ENCODE results near the gene CRNKL1. TPM values are rescaled to one million over a fixed set of nuclear protein-coding genes. Genes with fewer than 3 reads are reported as not detected.

The CRNKL1 gene
- total and polyA plus RNA-seq, 2 donors (not counting 1 experiment from before 2014, with no cell fraction given) = 19.2 to 32.7 TPM

GRCh38 chr20:20023395-20023794, 28.9 kb downstream of the CRNKL1 start:
- H2AFZ ChIP-seq (ENCODE audit: low read length) = no peak overlapping the region
- H3K4me1 ChIP-seq (ENCODE audit: control insufficient read depth, extremely low read depth, insufficient read depth, low read length) = peaks cover 6% of the 10 kb centered on the region
- no peak overlapping the region for H3K4me2 ChIP-seq (ENCODE audit: extremely low read depth, insufficient read depth, low read length)
- no peaks in the 10 kb centered on the region for H4K20me1 ChIP-seq (ENCODE audit: control insufficient read depth, extremely low read depth, insufficient read depth, low read length)
- peaks cover 73% of the 10 kb centered on the region for H3K79me2 ChIP-seq (ENCODE audit: control insufficient read depth, insufficient read depth, low read length)
- TF ChIP-seq EZH2 (IDR thresholded peaks at IDR 0.05; ENCODE audit: low read length, missing control alignments) (no peak), CTCF (conservative IDR thresholded peaks at IDR 0.05 in 1 of 2, IDR thresholded peaks at IDR 0.05 in 1 of 2; ENCODE audit: low read depth in 1 of 2, low read length in 2 of 2) (no peak)
- no peak overlapping the region for H3K4me3 ChIP-seq (replicated peaks in 1 of 4; ENCODE audit: control extremely low read depth in 1 of 4, insufficient read depth in 1 of 4, low read depth in 3 of 4, low read length in 4 of 4)
- H3K27ac ChIP-seq (ENCODE audit: insufficient read depth, low read length) = no peak overlapping the region
- peaks cover 5% of the 10 kb centered on the region for H3K36me3 ChIP-seq (ENCODE audit: control insufficient read depth, insufficient read depth, low read length)
- H3K9me3 ChIP-seq (ENCODE audit: control insufficient read depth, insufficient read depth, low read depth, low read length) = no peaks in the 10 kb centered on the region
- no peak overlapping the region for H3K9ac ChIP-seq (ENCODE audit: insufficient read depth, low read length)
- no peaks in the 10 kb centered on the region for H3K27me3 ChIP-seq (ENCODE audit: control insufficient read depth, insufficient read depth, low read length)
- no peak for DNase-seq (ENCODE audit: low read depth in 2 of 2)

GRCh38 chr20:20022498-20022897, 29.8 kb downstream of the CRNKL1 start:
- Histone ChIP-seq H3K36me3 (ENCODE audit: control insufficient read depth, insufficient read depth, low read length) (peaks cover 5% of the 10 kb centered on the region), H3K4me1 (ENCODE audit: control insufficient read depth, extremely low read depth, insufficient read depth, low read length) (peaks cover 8% of the 10 kb centered on the region), H3K27me3 (ENCODE audit: control insufficient read depth, insufficient read depth, low read length) (no peaks in the 10 kb centered on the region), H3K79me2 (ENCODE audit: control insufficient read depth, insufficient read depth, low read length) (peaks cover 80% of the 10 kb centered on the region), H3K9ac (ENCODE audit: insufficient read depth, low read length) (no peak overlapping the region), H3K9me3 (ENCODE audit: control insufficient read depth, insufficient read depth, low read depth, low read length) (no peaks in the 10 kb centered on the region), H4K20me1 (ENCODE audit: control insufficient read depth, extremely low read depth, insufficient read depth, low read length) (no peaks in the 10 kb centered on the region), H3K27ac (ENCODE audit: insufficient read depth, low read length) (no peak overlapping the region), H3K4me2 (ENCODE audit: extremely low read depth, insufficient read depth, low read length) (no peak overlapping the region), H2AFZ (ENCODE audit: low read length) (no peak overlapping the region), H3K4me3 (replicated peaks in 1 of 4; ENCODE audit: control extremely low read depth in 1 of 4, insufficient read depth in 1 of 4, low read depth in 3 of 4, low read length in 4 of 4) (no peak overlapping the region)
- TF ChIP-seq EZH2 (IDR thresholded peaks at IDR 0.05; ENCODE audit: low read length, missing control alignments) (no peak), CTCF (conservative IDR thresholded peaks at IDR 0.05 in 1 of 2, IDR thresholded peaks at IDR 0.05 in 1 of 2; ENCODE audit: low read depth in 1 of 2, low read length in 2 of 2) (no peak)
- no peak for DNase-seq (ENCODE audit: low read depth in 2 of 2)

- no peak overlapping the region for H3K27ac ChIP-seq (ENCODE audit: insufficient read depth, low read length)
- no peak for DNase-seq (ENCODE audit: low read depth in 2 of 2)
- H3K9ac ChIP-seq (ENCODE audit: insufficient read depth, low read length) = no peak overlapping the region
- H3K4me2 ChIP-seq (ENCODE audit: extremely low read depth, insufficient read depth, low read length) = no peak overlapping the region
- H2AFZ ChIP-seq (ENCODE audit: low read length) = no peak overlapping the region
- no peak overlapping the region for H3K4me3 ChIP-seq (replicated peaks in 1 of 4; ENCODE audit: control extremely low read depth in 1 of 4, insufficient read depth in 1 of 4, low read depth in 3 of 4, low read length in 4 of 4)
- peaks cover 4% of the 10 kb centered on the region for H3K36me3 ChIP-seq (ENCODE audit: control insufficient read depth, insufficient read depth, low read length)
- TF ChIP-seq CTCF (conservative IDR thresholded peaks at IDR 0.05 in 1 of 2, IDR thresholded peaks at IDR 0.05 in 1 of 2; ENCODE audit: low read depth in 1 of 2, low read length in 2 of 2) (no peak), EZH2 (IDR thresholded peaks at IDR 0.05; ENCODE audit: low read length, missing control alignments) (no peak)
- no peaks in the 10 kb centered on the region for H4K20me1 ChIP-seq (ENCODE audit: control insufficient read depth, extremely low read depth, insufficient read depth, low read length)
- no peaks in the 10 kb centered on the region for H3K9me3 ChIP-seq (ENCODE audit: control insufficient read depth, insufficient read depth, low read depth, low read length)
- H3K4me1 ChIP-seq (ENCODE audit: control insufficient read depth, extremely low read depth, insufficient read depth, low read length) = peaks cover 8% of the 10 kb centered on the region
- no peaks in the 10 kb centered on the region for H3K27me3 ChIP-seq (ENCODE audit: control insufficient read depth, insufficient read depth, low read length)
- peaks cover 80% of the 10 kb centered on the region for H3K79me2 ChIP-seq (ENCODE audit: control insufficient read depth, insufficient read depth, low read length)
These were observed 30.4 kb downstream of the CRNKL1 start for GRCh38 chr20:20021835-20022234.
